ENCODE results near the gene OVCH2.

DNA sequence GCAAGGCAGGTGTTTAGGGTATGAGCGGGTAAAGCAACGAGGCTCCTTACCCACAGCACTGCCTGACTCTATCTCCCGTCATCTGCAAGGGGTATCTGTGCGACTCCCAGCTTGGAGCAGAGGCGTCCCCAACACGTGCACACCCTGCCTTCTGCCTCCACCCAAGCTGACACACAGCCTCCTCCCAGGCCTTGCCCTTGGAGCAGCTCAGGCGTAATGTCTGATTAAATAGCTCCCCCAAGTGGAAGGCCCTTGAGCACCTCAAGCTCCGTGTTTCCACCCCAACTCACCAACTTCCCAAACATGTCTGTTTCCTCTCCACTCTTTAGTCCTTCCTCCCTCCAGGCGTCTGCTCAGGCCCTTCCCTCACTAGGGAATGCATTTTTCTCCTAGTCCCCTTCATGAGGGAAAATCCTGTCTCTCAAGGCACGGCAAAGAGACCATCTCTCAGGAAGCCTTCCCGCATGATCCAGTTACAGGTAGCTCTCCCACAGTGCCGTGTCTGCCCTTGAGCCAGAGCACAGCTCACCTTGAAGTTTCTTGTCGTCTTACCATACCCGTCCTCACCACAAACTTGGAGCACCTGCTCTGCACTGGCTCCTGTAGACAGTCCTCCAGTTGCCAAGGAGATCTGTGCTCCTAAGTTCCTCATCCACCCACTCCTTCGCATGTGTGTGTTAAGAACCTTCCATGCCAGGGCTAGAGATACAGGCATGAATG lies 48.8 kb downstream of the OVCH2 start:
- TF ChIP-seq CTCF (IDR thresholded peaks at IDR 0.05) (peak in 3 of 4 experiments; percentile 27 to 55 (median 47)), POLR2A (IDR thresholded peaks at IDR 0.05) (no peak), POLR2AphosphoS5 (IDR thresholded peaks at IDR 0.05) (no peak)

All from gastroesophageal sphincter (tissue), 3 donors.